HG03342 (cell line): ENCODE data around the gene CSRP1.
"Not testable (repeated sequence)": the region's sequence is repeated elsewhere in the genome, so short reads cannot be mapped to it uniquely, and the experiment has no call there.

Source experiments
- ATAC-seq: cut with Tn5 transposase; IDR thresholded peaks from one replicate; pipeline ENCODE4 v1.9.1; 2021; ENCODE audit warnings: mild to moderate bottlenecking, moderate library complexity; ENCODE audit not compliant: unreplicated experiment

CSRP1 gene

DNA sequence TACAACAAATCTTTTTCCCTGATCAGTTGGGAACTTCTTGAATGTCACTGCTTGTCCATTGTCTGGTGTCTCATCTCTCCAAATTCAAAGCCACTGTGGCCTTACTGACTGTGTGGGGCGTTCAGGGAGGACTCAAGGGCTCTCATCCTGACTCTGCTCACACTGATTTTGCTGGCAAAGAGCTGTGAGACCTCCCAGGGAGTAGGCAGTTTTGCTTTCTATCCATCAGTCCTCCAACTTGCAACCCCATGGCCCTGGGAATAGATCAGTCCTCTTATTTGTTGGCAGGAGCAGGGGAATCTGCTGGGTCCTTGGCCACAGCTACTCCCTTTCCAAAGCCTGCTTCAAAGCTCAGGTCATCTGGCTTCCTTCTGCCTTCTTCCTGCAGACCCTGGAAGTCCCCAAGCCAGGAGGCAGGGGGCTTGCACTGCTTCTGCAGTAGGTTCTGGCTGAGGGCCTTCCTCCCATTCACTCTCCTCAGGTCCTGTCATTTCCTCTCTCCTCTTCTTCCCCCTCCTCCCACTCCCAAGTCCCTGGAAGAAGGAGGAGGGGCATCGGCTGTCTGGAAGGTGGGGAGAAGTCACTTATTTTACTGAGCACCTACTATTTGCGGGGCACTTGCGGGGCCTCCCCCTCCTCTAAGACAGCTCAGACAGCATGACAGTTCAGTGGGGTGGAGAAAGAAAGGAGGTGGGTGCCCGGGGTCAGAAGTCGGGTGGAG lies 31.1 kb upstream of the CSRP1 start:
- ATAC-seq: no peak

DNA sequence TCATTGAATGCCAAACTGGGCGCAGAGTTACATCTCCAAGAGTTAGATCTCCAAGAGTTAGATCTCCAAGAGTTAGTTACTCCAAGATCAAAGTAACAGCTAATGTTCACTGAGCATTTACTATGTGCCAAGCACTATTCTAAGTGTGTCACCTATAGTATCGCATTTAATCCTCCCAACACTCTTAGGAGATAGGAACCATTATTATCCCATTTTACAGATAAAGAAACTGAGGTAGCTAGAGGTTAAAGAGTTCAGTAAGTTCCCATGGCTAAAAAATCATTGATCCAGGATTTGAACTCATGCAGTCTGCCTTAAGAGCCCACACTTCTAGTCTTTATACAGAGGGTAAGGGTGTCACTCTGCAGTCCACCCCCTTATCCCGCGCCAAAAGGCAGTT lies 30.5 kb upstream of the CSRP1 start:
- ATAC-seq: no peak

DNA sequence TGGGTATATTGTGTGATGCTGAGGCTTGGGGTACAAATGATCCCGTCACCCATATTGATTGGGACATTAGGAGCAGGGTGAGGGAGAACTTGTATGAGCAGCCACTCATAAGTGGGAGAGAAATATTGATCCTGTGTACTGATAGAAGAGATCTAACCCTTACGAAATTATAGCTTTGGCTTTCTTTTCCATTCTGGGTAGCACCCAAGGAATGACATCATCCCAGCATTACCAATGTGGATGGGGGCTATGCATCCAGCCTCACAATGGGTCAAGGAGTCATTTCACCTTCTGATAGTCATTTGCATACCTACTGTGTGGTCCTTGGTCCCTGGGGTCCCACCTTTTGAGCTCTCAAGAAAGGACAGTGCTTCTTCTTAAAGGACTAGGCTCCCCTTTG lies 30.1 kb upstream of the CSRP1 start:
- ATAC-seq: no peak

DNA sequence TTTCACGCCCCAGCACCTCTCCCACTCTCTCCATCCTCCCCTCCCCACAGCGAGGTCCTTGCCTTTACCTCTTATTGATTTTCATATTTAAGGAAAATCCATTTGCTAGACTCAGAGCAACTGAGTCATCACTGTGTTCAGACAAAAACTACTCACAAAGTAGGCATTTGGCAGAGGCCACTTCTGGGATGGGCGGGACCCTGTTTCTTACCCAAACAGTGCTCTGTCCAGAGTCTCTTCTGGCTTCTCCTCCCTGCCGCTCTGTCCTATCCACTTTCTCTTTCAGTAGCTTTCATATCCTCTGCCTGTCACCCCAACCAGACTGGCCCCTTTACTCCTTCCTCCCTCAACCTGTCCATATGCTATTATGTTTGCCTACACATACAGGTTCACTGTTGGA lies 29.6 kb upstream of the CSRP1 start:
- no peak for ATAC-seq

DNA sequence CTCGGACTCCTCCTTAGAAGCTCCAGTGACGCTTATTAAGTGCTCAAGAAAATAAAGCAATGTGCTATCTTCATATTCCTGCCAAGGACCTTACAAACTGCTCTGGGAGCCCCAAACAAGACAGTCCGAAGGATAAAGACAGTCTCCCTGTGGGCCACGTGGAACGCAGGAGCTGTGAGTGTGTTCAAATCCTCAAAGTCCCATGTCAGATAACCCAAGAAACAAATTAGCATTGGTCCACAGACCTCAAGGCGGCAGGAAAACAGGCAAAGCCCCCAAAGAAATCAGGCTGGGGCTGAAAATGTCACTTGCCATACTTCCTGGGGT lies 29.0 kb upstream of the CSRP1 start:
- no peak for ATAC-seq

DNA sequence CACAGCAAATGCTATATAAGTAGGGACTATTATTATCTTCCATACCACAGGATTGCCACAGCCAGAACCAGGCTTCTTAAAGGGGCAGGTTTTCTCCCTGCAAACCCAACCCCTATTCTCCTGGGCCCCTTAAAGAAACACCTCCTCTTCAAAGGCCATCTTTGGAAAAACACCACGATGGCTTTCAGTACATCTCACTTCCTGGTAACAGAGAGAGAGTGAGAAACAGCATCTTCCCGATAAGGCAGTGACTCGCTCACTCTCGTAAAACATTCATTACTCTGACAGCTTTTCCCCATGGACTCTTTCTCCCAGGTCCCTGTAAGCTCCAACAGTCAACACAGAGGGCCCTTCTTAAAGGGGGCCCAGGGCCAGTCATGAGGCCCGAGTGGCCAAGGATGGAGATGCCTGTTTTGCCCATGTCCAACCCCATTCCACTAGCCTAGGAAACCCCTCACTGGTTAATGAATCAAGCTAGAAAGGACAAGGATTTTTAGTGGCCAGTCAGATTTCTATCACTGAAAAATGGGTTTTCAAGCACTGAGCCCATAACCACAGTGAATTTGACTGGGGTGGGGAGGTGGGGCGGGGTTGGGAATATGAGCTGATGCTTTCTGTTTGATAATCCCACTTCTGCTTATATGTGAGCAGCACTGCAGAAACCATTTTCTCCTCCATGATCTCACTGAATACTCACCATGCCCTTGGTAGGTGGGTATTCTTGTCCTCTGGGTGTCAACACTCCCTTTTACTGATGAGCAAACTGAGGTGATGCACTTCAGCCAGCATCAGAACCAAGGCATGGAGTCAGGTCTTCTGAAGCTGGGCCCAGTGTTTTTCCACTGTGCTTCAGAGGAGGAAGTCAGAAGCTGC lies 28.4 kb upstream of the CSRP1 start:
- ATAC-seq: no peak

DNA sequence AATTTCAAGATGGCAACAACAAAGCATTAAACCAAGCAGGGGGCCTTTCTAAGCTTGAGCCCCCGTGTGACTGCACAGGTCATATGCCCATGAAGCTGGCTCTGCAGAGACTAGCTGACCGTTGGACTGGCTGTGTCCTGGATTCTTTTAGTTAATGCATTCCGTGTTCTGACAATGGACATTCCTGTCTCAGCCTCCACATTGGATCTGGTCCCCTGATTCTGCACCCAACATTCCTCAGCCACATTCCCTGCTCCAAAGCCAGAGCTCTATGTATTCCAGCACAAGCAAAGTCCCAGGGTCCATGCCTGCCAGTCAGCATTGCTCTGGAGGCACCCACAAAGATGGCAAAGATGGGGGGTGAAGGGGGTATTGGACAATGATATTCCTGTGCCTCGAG lies 26.9 kb upstream of the CSRP1 start:
- no peak for ATAC-seq

DNA sequence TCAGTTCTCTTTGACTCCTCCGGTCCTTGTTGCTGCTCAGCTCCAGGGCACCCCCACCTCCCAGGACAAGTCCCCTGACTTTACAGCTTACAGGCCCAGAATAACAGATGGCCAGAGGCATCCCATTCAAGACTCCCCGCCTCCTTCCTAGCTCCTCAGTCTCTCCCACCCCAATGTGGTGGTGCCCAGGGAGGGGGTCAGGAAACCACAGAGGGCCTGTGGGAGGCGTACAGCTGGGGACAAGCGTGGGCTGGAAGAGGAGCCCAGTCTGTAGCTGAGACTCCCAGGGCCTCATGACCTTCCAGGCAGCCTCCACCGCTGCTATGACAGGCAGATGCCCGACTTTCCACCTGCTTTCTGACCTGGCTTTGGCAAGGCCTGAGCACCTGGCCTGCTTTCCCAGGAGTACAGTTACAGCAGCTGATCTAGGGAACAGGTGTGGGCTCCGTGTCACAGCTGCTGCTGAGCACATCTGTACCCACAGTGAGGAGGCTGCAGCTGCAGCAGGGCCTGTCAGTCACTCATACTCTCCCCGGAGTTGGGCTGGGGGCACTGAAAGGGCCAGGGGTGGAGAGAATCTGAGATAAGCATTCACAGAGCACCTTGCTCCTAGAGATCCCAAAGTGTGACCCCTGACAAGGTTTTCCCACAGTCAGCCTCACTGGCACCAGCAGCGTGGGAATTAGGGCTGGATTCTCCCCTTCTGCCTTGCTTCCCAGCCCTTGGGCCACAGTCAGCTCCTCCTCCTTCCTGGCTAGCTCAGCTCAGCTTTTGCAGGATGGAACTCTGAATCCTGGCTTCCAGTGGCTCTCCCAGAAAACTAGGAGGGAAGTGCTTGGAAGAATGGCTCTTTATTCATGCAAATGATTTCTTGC lies 24.9 kb upstream of the CSRP1 start:
- ATAC-seq: no peak

DNA sequence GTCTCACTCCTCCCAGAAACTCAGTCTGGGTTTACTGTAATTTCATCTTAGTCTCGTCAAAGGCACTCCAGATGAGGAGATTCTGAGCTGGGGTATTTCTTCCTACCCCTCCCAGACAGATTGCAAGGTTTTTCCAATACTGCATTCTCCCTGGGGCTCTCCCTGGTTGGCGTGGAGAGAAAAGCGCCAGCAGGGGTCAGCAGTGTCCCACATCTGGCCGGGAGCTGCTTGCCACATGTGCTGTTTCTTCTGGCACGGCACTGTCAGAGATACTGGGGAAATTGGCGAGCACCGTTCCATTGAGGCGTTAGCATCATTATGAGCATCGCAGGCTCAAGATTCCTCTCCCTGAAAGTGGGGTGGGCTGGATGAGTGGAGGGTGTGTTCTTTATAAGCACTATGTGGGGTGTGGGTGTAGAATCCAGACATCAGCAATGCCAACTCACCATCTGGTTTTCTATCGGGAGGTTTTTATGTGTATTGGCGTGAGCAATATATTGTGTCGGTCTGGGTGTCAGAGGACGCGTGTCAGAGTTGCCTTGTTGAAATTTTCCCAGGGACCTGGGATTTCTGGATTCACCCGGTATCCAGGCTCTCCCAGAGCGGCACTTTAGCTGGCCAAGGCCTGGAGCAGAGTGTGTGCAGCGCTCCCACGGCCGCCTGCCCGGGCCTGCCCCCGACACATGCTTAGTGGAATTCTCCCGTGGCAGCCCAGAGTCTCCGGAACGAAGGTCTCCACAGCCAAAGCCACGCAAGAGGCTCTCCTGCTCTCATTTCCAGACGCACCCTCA lies 24.0 kb upstream of the CSRP1 start:
- ATAC-seq: no peak

DNA sequence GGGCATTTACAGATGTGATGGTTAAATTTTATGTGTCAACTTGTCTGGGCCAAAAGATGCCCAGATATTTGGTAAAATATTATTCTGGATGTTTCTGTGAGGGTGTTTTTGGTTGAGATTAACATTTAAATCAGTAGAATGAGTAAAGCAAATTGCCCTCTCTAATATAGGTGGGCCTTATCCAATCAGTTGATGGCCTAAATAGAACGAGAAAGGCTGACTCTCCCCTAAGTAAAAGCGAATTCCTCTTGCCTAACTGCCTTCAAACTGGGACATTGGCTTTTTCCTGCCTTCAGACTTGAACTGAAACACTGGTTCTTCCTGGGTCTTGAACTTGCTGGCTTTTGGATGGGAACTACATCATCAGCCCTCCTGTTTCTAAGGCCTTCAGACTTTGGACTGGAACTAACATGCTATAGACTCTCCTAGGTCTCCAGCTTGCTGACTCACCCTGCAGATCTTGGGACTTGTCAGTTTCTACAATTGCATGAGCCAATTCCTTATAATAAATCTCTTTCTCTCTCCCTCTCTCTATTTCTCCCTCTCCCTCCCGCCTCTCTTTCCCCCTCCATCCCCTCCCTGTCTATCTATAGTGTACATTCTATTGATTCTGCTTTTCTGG lies 21.8 kb upstream of the CSRP1 start:
- ATAC-seq: no peak

DNA sequence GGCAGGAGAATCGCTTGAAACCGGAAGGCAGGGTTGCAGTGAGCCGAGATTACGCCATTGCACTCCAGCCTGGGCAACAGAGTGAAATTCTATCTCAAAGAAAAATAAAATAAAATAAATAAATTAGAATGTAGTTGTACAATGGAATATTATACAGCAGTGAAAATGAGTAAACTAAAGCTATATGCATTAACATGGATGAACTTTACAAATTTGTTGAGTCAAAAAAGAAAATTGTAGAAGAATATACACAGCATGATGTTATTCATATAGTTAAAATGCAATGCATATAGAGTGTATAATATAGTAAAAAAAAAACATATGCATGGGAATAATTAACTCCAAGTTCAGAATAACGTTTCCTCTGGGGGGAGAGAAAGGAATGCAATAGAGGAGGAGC lies 21.0 kb upstream of the CSRP1 start:
- ATAC-seq: no peak

DNA sequence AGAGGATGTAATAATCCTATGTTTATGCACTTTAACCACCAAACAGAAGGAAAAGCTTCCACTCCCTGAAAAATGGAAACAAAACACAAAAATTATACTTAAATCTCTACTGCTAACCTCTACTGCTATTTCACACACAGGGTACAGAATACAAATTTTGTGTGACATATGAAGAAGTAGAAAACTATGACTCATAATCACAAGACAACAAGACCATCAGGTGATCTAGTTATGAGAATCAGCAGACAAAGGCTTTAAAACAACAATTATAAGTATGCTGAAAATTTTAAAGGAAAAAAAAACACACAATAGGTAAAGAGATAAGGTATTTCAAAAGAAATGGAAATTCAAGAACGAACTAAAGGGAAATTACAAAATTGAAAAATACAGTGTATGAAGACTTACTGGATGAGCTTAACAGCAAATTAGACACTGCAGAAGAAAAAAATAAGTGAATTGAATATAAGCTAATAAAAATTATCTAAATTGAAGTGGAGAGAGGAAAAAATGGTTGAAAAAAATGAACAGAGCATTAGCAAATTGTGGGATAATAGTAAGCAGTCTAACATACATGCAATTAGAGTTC lies 18.4 kb upstream of the CSRP1 start:
- ATAC-seq: no peak

DNA sequence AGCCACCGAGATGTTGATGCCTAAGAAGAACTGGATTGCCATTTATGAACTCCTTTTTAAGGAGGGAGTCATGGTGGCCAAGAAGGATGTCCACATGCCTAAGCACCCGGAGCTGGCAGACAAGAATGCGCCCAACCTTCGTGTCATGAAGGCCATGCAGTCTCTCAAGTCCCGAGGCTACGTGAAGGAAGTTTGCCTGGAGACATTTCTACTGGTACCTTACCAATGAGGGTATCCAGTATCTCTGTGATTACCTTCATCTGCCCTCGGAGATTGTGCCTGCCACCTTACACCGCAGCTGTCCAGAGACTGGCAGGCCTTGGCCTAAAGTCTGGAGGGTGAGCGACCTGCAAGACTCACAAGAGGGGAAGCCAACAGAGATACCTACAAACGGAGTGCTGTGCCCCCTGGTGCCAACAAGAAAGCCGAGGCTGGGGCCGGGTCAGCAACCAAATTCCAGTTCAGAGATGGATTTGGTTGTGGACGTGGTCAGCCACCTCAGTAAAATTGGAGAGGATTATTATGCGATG lies 13.2 kb upstream of the CSRP1 start:
- not testable (repeated sequence) for ATAC-seq

DNA sequence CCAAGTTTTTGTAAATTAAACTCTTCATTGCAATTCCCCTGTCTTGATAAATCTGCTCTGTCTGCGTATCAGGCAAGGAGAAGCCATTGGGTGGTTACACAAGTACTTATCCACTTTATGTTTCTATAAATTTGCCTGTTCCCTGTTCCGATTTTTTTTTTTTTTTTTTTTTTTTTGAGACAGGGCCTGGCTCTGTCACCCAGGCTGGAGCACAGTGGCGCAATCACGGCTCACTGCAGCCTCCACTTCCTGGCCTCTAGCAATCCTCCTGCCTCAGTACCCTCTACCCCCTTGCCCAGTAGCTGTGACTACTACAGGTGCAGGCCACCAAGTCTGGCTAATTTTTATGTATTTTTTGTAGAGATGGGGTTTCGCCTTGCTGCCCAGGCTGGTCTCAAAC lies 11.1 kb upstream of the CSRP1 start:
- ATAC-seq: no peak

DNA sequence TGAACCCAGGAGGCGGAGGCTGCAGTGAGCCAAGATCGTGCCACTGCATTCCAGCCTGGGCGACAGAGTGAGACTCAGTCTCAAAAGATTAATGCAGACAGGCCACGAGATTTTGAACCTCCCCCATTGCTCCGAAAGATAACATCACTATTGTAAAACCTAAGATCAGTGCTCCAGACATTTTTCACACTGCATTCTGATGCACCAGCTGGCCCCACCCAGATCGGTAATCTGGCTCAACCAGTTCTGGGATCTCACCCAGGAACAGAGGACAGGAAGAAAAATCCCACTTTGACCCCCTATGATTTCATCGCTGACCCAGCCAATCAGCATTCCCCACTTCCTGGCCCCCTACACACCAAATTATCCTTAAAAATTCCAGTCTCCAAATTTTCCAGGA lies 10.7 kb upstream of the CSRP1 start:
- ATAC-seq: no peak

DNA sequence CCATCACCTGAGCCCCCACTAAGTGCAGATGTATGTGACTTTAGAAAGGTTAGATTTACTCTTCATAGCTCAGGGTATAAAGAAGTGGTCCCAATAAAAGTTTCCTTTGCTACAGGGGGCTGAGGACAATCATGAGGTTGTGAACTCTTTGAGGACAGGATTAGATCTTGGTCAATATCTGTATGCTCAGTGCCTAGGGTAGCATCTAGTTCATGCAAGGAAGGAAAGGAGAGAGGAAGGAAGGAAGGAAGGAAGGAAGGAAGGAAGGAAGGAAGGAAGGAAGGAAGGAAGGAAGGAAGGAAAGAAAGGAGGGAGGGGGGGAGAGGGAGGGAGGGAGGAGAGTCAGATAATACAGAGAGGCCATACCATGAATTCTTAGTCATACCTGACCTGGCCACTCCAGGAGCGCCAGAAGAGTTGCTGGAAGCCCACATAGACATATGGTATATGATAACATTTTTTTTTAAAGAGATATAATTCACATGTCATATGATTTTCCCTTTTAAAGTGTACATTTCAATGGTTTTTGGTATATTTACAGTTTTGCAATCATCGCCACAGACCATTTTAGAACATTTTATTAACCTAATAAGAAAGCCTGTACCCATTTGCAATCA lies 9.7 kb upstream of the CSRP1 start:
- no peak for ATAC-seq

DNA sequence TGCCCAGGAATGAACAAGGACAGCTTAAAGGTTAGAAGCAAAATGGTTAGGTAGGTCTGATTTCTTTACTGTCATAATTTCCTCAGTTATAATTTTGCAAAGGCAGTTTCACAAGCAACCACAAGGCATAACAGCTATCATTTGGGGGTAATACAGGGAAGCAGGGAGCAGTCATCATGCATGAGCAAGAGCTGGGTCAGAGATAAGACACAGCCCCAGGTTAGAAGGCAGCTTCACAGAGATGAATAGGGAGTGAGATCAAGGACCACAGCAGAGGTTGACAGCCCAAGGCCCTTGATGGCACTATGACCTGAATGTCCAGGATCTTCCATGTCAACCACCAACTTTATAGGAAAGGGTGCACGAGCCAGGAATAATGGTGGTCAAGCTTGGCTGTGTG lies 9.0 kb upstream of the CSRP1 start:
- no peak for ATAC-seq

DNA sequence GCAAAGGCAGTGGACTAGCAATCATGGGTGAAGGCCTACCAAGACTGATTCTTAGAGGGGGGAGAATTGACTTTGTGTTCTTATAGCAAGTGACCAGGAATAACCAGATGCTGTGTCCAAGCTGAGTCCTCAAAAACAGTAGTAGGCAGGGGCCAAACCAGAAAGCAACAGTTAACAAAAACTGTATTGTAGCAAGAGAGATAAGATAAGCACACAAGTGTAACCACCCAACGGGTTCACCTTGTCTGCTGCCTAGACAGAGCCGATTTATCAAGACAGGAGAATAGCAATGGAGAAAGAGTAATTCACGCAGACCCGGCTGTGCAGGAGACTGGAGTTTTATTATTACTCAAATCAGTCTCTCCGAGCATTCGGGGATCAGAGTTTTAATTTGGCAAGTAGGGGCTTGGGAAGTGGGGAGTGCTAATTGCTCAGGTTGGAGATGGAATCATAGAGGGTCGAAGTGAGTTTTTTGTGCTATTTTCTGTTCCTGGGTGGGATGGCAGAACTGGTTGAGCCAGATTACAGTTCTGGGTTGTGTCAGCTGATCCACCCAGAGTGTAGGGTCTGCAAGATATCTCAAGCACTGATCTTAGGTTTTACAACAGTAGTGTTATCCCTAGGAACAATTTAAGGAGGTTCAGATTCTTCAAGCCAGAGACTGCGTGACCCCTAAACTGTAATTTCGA lies 8.3 kb upstream of the CSRP1 start:
- ATAC-seq: no peak

DNA sequence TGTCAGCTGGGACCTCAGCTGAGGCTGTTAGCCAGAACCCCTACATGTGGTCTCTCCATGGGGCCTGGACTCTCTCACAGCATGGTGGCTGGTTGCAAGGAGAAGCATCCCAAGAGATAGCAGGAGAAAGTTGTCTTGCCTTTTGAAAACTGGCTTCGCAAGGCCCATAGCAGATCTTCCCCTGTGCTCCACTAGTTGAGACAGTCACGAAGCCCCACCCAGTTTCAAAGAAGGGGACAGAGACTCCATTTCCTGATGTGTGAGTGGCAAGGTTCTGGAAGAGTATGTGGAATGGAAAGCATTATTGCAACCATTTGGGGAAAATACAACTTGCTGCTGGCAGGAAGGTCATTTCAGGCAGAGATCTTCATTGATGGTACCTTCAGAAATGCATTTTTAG lies 7.5 kb upstream of the CSRP1 start:
- ATAC-seq: no peak
